HL-60 (cell line): ENCODE data around the gene FBXW10B.

Experiments used
- POLR2AphosphoS5 ChIP-seq: IDR thresholded peaks from 2 replicates; pipeline ENCODE4 v1.6.1; 2012; ENCODE audit warnings: low read depth
- TF ChIP-seq, protein P1 (sequence below): IDR thresholded peaks from one replicate; pipeline ENCODE4 v1.5.1; 2011; ENCODE audit warnings: low read length, control low read depth, inconsistent platforms; ENCODE audit not compliant: insufficient read depth

DNA sequence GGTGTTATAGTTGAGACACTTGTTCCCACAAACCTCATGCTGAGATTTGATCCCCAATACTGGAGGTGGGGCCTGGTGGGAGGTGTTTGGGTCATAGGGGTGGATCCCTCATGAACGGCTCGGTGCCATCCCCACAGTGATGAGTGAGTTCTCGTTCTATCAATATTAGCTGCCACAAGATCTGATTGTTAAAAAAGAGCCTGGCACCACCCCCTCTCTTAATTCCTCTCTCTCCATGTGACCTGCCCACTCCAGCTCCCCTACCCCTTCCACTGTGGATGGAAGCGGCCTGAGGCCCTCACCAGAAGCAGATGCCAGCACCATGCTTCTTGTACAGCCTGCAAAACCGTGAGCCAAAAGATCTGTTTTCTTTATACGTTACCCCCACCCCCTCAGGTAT, 33.5 kb upstream of the FBXW10B start:
- TF ChIP-seq, protein P1, sequence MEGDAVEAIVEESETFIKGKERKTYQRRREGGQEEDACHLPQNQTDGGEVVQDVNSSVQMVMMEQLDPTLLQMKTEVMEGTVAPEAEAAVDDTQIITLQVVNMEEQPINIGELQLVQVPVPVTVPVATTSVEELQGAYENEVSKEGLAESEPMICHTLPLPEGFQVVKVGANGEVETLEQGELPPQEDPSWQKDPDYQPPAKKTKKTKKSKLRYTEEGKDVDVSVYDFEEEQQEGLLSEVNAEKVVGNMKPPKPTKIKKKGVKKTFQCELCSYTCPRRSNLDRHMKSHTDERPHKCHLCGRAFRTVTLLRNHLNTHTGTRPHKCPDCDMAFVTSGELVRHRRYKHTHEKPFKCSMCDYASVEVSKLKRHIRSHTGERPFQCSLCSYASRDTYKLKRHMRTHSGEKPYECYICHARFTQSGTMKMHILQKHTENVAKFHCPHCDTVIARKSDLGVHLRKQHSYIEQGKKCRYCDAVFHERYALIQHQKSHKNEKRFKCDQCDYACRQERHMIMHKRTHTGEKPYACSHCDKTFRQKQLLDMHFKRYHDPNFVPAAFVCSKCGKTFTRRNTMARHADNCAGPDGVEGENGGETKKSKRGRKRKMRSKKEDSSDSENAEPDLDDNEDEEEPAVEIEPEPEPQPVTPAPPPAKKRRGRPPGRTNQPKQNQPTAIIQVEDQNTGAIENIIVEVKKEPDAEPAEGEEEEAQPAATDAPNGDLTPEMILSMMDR = no peak
- no peak for TF ChIP-seq POLR2AphosphoS5
